ENCODE measurements around the gene VWA1.
"Not testable (repeated sequence)": the region's sequence is repeated elsewhere in the genome, so short reads cannot be mapped to it uniquely, and the experiment has no call there.

Gene VWA1

DNA sequence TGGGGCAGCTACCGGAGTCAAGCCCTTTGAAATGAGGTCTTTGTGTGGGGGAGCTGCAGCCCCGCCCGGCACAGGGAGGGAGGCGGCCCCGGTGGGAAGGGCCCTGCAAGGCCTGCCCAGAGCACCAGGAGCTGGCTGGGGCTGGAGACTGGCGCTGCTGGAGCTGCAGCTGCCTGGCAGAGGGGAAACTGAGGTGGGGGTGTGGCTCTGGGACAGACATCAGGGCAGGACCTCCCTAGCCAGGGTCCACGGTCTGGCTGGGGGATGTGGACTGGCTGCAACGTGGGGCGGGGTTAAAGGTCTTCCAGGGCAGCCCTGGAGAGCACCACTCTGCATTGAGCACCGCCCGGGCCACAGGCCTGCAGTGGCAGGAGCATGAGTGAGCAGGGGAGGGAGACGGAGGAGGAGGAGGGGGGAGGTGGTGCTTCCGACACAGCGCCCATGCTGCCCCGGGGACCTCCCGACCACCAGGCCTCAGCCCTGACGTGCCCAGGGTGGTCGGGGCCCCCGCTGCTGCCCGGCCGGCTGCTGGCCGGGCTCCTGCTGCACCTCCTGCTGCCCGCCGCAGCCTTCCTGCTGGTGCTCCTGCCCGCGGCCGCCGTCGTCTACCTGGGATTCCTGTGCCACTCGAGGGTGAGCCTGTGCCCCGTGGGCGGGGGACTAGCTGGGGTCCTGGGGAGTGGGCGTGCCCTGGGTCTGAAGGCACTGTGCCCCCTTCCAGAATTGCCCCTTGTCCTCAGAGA, 9.6 kb upstream of the VWA1 start:
- TF ChIP-seq, protein P1, sequence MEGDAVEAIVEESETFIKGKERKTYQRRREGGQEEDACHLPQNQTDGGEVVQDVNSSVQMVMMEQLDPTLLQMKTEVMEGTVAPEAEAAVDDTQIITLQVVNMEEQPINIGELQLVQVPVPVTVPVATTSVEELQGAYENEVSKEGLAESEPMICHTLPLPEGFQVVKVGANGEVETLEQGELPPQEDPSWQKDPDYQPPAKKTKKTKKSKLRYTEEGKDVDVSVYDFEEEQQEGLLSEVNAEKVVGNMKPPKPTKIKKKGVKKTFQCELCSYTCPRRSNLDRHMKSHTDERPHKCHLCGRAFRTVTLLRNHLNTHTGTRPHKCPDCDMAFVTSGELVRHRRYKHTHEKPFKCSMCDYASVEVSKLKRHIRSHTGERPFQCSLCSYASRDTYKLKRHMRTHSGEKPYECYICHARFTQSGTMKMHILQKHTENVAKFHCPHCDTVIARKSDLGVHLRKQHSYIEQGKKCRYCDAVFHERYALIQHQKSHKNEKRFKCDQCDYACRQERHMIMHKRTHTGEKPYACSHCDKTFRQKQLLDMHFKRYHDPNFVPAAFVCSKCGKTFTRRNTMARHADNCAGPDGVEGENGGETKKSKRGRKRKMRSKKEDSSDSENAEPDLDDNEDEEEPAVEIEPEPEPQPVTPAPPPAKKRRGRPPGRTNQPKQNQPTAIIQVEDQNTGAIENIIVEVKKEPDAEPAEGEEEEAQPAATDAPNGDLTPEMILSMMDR (IDR thresholded peaks at IDR 0.05; ENCODE audit: extremely low read depth, insufficient read depth, missing control alignments) = no peak
- DNase-seq (ENCODE audit: low spot score) = no peak
- in situ Hi-C loops (cut with MboI; ENCODE audit: low pct_unique_long_range_greater_than_20kb, low sequenced_read_pairs, unreplicated experiment) = no loop called here

DNA sequence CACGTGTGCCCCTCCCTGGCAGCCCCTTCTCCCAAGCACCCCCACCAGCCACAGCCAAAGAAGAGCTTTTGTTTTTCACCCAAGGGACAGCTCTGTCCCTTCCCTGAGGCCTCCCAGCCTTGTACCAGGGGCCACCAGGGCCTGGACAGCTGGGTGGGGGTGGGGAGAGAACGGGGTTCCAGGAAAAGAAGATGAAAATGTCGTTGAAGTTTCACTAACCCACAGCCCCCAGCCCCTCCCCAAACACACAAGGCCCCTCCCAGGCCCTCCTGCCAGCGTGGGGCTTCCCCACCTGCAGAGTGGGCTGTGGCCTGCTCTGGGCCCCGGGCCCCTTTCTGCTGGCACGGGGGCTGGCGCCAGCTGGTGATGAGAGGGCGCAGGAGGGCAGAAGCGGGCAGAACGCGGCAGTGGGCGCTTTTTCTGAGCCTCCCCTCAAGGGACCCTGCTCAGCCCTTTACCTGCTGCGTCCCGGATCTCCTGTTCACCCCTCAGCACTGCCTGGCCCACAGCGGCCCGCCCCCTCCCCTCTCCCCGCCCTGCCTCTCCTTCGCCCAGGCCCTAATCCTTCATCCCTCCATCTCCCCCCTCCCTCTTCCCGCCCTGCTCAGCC, 8.9 kb upstream of the VWA1 start:
- peak; percentile 44 for DNase-seq (ENCODE audit: low spot score)
- in situ Hi-C loops (cut with MboI; ENCODE audit: low pct_unique_long_range_greater_than_20kb, low sequenced_read_pairs, unreplicated experiment) = no loop called here
- TF ChIP-seq, protein P1 (IDR thresholded peaks at IDR 0.05; ENCODE audit: extremely low read depth, insufficient read depth, missing control alignments) = no peak

DNA sequence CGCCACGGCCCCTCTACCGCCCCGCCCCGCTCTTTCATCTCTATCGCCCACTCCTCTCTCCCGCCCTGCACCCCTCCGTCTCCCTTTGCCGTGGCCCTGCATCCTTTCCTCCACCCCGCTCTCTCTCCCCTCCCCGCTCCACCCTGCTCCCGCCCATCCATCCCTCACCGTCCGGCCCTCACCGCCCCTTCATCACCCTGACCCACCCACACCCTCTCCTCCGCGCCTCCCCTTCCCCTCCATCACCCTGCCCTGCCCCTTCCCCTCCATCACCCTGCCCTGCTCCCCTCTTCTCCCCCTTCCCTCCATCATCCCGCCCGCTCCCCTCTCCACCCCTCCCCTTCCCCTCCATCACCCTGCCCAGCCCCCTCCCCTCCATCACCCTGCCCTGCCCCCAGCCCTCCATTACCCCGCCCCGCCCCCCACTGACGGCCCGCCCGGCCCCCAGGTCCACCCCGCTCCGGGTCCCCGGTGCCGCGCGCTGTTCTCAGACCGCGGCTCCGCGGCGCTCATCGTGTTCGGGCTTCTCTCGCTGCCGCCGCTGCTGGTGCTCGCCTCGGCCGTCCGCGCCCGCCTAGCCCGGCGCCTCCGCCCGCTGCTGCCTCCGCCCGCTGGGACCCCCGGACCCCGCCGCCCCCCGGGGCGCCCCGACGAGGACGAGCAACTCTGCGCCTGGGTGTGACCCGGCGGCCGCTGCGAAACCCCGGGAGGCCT, 8.2 kb upstream of the VWA1 start:
- in situ Hi-C loops (cut with MboI; ENCODE audit: low pct_unique_long_range_greater_than_20kb, low sequenced_read_pairs, unreplicated experiment) = no loop called here
- peak; percentile 62 for DNase-seq (ENCODE audit: low spot score)
- TF ChIP-seq, protein P1 (IDR thresholded peaks at IDR 0.05; ENCODE audit: extremely low read depth, insufficient read depth, missing control alignments) = no peak

DNA sequence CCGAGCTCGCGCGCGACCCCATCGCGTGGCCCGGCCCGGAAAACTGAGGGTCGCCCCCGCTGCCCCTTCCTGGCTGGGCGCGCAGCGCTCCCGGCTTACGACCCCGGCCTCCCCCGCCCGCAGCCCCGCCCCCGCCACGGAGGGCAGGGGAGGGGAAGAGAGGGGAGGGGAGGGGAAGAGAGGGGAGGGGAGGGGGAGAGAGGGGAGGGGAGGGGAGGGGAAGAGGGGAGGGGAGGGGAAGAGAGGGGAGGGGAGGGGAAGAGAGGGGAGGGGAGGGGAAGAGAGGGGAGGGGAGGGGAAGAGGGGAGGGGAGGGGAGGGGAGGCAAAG, 7.7 kb upstream of the VWA1 start:
- in situ Hi-C loops (cut with MboI; ENCODE audit: low pct_unique_long_range_greater_than_20kb, low sequenced_read_pairs, unreplicated experiment) = no loop called here
- no peak for DNase-seq (ENCODE audit: low spot score)
- TF ChIP-seq, protein P1 (IDR thresholded peaks at IDR 0.05; ENCODE audit: extremely low read depth, insufficient read depth, missing control alignments) = no peak

DNA sequence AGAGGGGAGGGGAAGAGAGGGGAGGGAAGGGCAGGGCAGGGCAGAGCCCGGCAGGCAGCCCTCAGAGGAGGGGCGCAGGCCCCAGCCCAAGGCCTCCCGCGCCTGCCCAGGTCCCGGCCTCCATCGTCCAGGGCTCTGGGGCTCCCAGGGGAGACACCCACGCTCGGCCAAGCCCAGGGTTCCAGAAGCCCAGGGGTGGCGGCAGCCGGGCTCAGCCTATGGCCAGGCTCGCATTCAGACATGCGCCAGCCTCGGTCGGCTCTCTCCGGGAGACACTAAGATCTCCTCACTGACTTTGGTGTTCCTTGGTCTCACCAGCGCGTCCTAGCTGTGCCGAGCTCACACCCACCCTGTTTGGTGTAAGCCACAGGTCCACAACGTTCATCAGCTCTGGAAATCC, 7.3 kb upstream of the VWA1 start:
- in situ Hi-C loops (cut with MboI; ENCODE audit: low pct_unique_long_range_greater_than_20kb, low sequenced_read_pairs, unreplicated experiment) = no loop called here
- peak; percentile 25 for DNase-seq (ENCODE audit: low spot score)
- TF ChIP-seq, protein P1 (IDR thresholded peaks at IDR 0.05; ENCODE audit: extremely low read depth, insufficient read depth, missing control alignments) = no peak

DNA sequence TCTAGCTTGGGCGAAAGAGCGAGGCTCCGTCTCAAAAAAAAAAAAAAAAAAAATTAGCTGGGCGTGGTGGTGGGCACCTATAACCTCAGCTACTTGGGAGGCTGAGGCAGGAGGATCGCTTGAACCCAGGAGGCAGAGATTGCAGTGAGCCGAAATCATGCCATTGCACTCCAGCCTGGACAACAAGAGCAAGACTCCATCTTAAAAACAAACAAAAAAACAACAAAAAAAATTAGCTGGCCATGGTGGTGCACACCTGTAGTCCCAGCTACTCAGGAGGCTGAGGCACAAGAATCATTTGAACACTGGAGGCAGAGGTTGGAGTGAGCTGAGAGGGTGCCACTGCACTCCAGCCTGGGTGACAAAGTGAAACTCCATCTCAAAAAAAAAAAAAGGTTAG, 6.5 kb upstream of the VWA1 start:
- DNase-seq (ENCODE audit: low spot score); in situ Hi-C loops (cut with MboI; ENCODE audit: low pct_unique_long_range_greater_than_20kb, low sequenced_read_pairs, unreplicated experiment): not testable (repeated sequence)

DNA sequence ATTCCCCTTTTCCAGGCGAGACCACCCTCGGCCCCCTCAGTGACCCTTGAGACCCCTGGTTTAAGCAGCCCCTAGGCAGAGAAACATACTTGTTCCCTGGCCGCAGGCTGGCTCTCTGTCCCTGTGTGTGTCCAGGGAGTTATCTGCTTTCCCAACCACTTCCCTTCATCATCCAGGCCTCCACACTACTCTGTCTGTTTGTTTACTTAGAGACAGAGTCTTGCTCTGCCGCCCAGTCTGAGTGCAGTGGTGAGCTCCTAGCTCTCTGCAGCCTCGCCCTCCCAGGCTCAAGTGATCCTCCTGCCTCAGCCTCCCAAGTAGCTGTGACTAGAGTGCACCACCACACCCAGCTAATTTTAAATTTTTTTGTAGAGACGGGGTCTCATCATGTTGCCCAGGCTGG, 5.8 kb upstream of the VWA1 start:
- in situ Hi-C loops (cut with MboI; ENCODE audit: low pct_unique_long_range_greater_than_20kb, low sequenced_read_pairs, unreplicated experiment) = no loop called here
- TF ChIP-seq, protein P1 (IDR thresholded peaks at IDR 0.05; ENCODE audit: extremely low read depth, insufficient read depth, missing control alignments) = no peak
- no peak for DNase-seq (ENCODE audit: low spot score)

Measured in GM13977 (cell line).